Mesothelial cell of epicardium (in vitro differentiated cells): ENCODE results near the gene FAM186B. TPM values are rescaled to one million over a fixed set of nuclear protein-coding genes. Genes with fewer than 3 reads are reported as not detected.
A peak's percentile ranks its signal among the peaks of the same experiment; 100 is the strongest.

ENCODE experiments used
- DNase-seq, 2 experiments: peaks; one replicate each; pipeline ENCODE4 v3.0.0; 2021; ENCODE audit warnings: low spot score in 2 of 2; ENCODE audit not compliant: unreplicated experiment in 2 of 2
- H3K27ac Mint-ChIP-seq: 2 replicates; pipeline ENCODE4 v1.8.0; 2021; ENCODE audit warnings: mixed read lengths
- H3K27me3 Mint-ChIP-seq: 2 replicates; pipeline ENCODE4 v1.8.0; 2021; ENCODE audit warnings: low read depth, mixed read lengths
- H3K36me3 Mint-ChIP-seq: 2 replicates; pipeline ENCODE4 v1.8.0; 2021; ENCODE audit warnings: mixed read lengths
- H3K4me1 Mint-ChIP-seq: 2 replicates; pipeline ENCODE4 v1.8.0; 2021; ENCODE audit warnings: mixed read lengths
- H3K4me3 Mint-ChIP-seq: 2 replicates; pipeline ENCODE4 v1.8.0; 2021; ENCODE audit warnings: mild to moderate bottlenecking, moderate library complexity, mixed read lengths
- H3K9me3 Mint-ChIP-seq: 2 replicates; pipeline ENCODE4 v1.8.0; 2021; ENCODE audit warnings: mixed read lengths
- CTCF ChIP-seq: fragments of 200-600 bp; sonication (generic); IDR thresholded peaks from one replicate; pipeline ENCODE4 v1.5.0; 2021; ENCODE audit warnings: antibody characterized with exemption; ENCODE audit not compliant: unreplicated experiment
- total RNA-seq: library from RNA; stranded (reverse); gene quantifications from 3 replicates; pipeline ENCODE4 v1.2.1, GENCODE V29; 2021

The FAM186B gene
- total RNA-seq, 1 donor from 2014 or later, result 0.40 TPM

DNA sequence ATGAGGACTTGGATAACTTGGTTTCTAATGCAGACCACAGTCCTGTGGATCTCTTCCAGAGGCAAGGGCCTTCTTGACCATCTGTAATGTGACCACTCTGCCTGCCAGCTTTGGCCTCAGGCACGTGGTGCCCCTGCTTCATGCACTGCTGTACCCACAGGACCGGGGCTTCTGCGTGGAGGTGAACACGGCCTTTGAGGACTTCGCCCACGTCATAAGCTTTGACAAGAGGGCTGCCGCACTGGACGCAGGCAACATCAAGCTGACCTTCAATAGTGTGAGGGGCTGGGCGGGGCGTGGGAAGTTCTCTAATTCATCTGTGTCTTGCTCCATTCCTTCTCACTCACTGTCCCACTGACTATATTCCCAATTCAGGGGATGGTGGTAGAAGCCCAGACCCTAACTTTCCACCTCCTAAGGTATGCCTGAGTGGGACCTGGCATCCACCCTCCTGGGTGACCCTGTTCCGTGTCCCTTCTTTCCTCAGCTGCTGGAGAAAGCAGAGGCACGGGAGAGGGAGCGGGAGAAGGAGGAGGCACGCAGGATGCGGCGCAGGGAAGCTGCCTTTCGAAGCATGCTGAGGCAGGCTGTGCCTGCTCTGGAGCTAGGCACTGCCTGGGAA lies 36.4 kb upstream of the FAM186B start:
- no peaks in the 10 kb centered on the region for H3K27me3 Mint-ChIP-seq
- H3K36me3 Mint-ChIP-seq, result peaks cover 12% of the 10 kb centered on the region
- no peak overlapping the region for H3K4me3 Mint-ChIP-seq
- H3K9me3 Mint-ChIP-seq, result no peaks in the 10 kb centered on the region
- no peak for TF ChIP-seq CTCF
- no peak for DNase-seq
- H3K4me1 Mint-ChIP-seq, result peaks cover 16% of the 10 kb centered on the region
- H3K27ac Mint-ChIP-seq, result no peak overlapping the region

DNA sequence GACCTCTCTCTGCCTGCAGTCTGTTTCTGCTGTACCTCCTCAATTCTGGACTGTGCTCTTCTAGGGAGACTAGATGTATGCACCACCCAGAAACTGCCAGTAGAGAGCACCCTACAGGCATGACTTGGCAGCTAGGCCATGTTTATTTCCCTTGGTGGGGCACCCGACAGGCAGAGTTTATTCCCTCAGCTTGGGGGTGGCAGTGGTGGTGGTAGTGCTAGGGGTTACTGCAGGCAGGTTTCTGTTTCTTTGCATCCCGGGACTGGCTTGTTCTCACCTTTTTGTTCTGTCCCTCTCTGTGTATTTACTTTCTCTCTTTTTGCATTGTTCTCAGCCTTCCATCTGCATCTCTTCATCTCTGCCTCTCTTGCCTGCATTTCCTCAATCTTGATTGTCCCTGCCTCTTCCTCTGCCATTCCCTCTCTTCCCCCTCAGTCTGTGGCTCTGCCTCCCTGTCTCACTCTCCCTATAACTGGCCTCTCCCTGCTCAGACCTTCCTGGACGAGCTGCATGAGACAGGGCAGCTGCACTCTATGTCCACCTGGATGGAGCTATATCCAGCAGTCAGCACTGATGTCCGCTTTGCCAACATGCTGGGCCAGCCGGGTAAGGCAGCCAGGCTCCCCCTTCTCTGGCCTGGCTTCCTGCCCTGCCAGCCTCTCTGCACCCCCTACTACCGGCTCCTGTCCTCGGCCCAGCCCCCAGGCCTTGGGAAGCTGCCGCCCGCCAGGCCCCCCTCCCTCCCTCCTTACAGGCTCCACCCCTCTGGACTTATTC lies 31.7 kb upstream of the FAM186B start:
- DNase-seq, result no peak
- H3K4me1 Mint-ChIP-seq, result peaks cover 14% of the 10 kb centered on the region
- no peaks in the 10 kb centered on the region for H3K9me3 Mint-ChIP-seq
- H3K36me3 Mint-ChIP-seq, result peaks cover 15% of the 10 kb centered on the region
- peak overlapping the region; percentile 79 for H3K27ac Mint-ChIP-seq
- peak; percentile 42 for TF ChIP-seq CTCF
- no peaks in the 10 kb centered on the region for H3K27me3 Mint-ChIP-seq
- H3K4me3 Mint-ChIP-seq, result no peak overlapping the region

DNA sequence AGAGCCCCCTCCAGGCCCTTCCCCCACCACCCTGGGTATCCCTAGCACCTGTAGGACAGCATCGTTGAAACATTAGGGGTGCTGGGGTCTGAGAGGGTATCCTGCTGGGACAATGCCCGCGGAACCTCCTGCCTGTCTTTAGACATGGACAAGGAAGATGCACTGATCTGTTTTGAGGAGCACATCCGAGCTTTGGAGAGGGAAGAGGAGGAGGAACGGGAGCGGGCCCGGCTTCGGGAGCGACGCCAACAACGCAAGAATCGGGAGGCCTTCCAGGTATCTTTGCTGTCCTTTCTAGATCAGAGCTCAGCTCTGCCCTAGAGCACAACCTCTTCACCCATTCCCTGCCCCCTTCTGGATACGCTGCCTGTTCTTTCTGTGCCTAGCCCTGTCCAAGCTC lies 31.1 kb upstream of the FAM186B start:
- H3K9me3 Mint-ChIP-seq, result no peaks in the 10 kb centered on the region
- H3K4me3 Mint-ChIP-seq, result no peak overlapping the region
- H3K4me1 Mint-ChIP-seq, result peaks cover 14% of the 10 kb centered on the region
- H3K27me3 Mint-ChIP-seq, result no peaks in the 10 kb centered on the region
- DNase-seq, result no peak
- H3K27ac Mint-ChIP-seq, result peak overlapping the region; percentile 79
- peaks cover 18% of the 10 kb centered on the region for H3K36me3 Mint-ChIP-seq
- TF ChIP-seq CTCF, result no peak

- H3K36me3 Mint-ChIP-seq, result peaks cover 16% of the 10 kb centered on the region
- H3K27ac Mint-ChIP-seq, result no peak overlapping the region
- no peak for DNase-seq
- no peak overlapping the region for H3K4me3 Mint-ChIP-seq
- H3K4me1 Mint-ChIP-seq, result peaks cover 14% of the 10 kb centered on the region
- H3K27me3 Mint-ChIP-seq, result no peaks in the 10 kb centered on the region
- no peak for TF ChIP-seq CTCF
- no peaks in the 10 kb centered on the region for H3K9me3 Mint-ChIP-seq
Observed at GRCh38 chr12:49635656-49636055, 30.2 kb upstream of the FAM186B start.

GRCh38 chr12:49635036-49635435 lies 29.6 kb upstream of the FAM186B start:
- no peak overlapping the region for H3K27ac Mint-ChIP-seq
- no peak overlapping the region for H3K4me3 Mint-ChIP-seq
- TF ChIP-seq CTCF, result no peak
- peaks cover 11% of the 10 kb centered on the region for H3K36me3 Mint-ChIP-seq
- peaks cover 14% of the 10 kb centered on the region for H3K4me1 Mint-ChIP-seq
- no peaks in the 10 kb centered on the region for H3K27me3 Mint-ChIP-seq
- DNase-seq, result no peak
- H3K9me3 Mint-ChIP-seq, result no peaks in the 10 kb centered on the region
